ENCODE data around the gene TPSAB1. TPM values are rescaled to one million over a fixed set of nuclear protein-coding genes. Genes with fewer than 3 reads are reported as not detected.

Gene TPSAB1
- total RNA-seq, 4 donors from 2014 or later, result 3.9 to 96.2 (median 14.2) TPM

DNA sequence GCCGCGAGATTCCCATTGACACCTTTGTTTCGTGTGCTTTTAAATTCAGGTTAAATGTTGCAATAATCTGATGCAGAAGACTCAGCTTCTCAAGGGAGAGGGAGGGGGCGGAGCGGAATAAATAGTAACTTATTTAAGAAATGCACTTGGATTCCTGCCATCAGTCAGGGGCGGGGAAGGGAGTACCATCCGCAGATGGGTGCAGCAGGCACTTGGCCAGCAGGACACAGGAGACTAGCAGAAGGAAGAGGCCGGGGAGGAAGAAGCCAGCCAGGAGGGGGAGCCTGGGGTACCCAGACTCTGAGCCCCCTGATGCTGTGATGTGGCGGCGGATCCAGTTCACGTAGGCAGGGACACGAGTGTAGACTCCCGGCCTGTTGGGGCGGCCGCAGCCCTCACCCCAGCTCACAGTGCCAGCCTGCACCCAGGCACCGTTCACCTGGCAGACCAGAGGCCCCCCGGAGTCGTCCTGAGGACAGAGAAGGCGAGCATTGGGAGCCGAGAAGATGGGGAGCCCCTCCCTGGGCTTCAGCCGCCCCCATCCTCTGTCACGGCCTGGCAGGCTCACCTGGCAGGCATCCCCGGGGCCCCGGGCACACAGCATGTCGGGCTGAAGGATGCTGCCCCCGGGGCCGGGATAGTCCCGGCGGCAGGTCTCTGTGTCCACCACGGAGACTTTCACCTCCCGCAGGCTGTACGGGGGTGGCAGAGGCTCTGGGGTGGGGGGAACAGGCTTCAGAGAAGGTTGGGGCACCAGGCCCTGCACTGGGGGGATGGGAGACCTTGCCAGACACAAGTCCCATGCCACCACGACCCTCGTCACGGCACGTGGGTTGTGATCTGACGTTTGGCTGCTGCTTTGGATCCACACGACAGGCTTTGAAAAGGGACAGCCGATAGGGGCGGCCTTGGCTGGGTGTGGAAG, 18.6 kb upstream of the TPSAB1 start:
- no peaks in the 10 kb centered on the region for H3K36me3 ChIP-seq
- no peaks in the 10 kb centered on the region for H3K9me3 ChIP-seq
- H3K4me1 ChIP-seq, result no peaks in the 10 kb centered on the region
- DNase-seq, result no peak
- no peaks in the 10 kb centered on the region for H3K27me3 ChIP-seq
- no peak overlapping the region for H3K4me3 ChIP-seq
- intact Hi-C loops (cut with DNase I; ENCODE audit: low total_unique reads), result no loop called here
- no peak overlapping the region for H3K27ac ChIP-seq
- TF ChIP-seq, protein P1, sequence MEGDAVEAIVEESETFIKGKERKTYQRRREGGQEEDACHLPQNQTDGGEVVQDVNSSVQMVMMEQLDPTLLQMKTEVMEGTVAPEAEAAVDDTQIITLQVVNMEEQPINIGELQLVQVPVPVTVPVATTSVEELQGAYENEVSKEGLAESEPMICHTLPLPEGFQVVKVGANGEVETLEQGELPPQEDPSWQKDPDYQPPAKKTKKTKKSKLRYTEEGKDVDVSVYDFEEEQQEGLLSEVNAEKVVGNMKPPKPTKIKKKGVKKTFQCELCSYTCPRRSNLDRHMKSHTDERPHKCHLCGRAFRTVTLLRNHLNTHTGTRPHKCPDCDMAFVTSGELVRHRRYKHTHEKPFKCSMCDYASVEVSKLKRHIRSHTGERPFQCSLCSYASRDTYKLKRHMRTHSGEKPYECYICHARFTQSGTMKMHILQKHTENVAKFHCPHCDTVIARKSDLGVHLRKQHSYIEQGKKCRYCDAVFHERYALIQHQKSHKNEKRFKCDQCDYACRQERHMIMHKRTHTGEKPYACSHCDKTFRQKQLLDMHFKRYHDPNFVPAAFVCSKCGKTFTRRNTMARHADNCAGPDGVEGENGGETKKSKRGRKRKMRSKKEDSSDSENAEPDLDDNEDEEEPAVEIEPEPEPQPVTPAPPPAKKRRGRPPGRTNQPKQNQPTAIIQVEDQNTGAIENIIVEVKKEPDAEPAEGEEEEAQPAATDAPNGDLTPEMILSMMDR (IDR thresholded peaks at IDR 0.05), result no peak
- TF ChIP-seq POLR2A (IDR thresholded peaks at IDR 0.05), result no peak

DNA sequence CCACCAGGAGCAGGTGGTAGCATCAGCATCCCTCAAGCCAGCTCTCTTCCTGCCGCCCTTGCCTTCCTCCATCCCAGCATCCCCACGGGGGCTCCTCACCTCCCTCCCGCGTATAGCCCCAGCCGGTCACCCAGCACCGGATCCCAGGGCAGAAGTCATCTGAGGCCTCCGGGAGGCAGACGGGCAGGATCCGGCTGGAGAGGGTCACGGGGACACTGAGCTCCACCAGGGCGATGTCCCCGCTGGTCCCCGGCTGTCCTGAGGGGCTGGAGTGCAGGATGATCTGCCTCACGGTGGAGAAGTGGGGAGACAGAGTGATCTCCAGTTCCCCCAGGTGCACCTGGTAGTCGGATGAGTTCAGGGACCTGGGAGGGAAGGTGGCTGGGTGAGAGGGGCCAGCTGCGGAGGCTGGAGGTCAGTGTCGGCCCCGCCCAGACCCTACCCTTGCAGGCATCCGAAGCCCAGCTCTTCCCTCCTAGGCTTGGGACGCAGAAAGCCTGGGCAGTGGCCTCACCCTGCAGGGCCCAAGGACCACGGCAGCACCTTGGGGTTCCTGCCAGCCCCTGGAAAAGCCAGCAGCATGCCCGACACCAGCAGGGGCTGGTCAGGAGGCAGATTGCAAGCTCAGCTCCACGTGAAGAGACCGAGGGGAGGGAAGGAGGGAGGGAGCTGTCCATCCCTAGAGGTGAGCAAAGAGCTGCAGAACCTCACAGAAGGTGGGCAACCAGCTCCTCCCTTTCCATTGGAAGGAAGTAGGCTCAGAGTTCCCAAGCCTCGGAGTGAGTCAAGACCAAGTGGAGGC, 17.8 kb upstream of the TPSAB1 start:
- H3K4me3 ChIP-seq, result no peak overlapping the region
- H3K27me3 ChIP-seq, result no peaks in the 10 kb centered on the region
- no peak for DNase-seq
- no peaks in the 10 kb centered on the region for H3K9me3 ChIP-seq
- no peak overlapping the region for H3K27ac ChIP-seq
- no peaks in the 10 kb centered on the region for H3K4me1 ChIP-seq
- TF ChIP-seq, protein P1 (IDR thresholded peaks at IDR 0.05), result no peak
- TF ChIP-seq POLR2A (IDR thresholded peaks at IDR 0.05), result no peak
- no peaks in the 10 kb centered on the region for H3K36me3 ChIP-seq
- intact Hi-C loops (cut with DNase I; ENCODE audit: low total_unique reads), result no loop called here

DNA sequence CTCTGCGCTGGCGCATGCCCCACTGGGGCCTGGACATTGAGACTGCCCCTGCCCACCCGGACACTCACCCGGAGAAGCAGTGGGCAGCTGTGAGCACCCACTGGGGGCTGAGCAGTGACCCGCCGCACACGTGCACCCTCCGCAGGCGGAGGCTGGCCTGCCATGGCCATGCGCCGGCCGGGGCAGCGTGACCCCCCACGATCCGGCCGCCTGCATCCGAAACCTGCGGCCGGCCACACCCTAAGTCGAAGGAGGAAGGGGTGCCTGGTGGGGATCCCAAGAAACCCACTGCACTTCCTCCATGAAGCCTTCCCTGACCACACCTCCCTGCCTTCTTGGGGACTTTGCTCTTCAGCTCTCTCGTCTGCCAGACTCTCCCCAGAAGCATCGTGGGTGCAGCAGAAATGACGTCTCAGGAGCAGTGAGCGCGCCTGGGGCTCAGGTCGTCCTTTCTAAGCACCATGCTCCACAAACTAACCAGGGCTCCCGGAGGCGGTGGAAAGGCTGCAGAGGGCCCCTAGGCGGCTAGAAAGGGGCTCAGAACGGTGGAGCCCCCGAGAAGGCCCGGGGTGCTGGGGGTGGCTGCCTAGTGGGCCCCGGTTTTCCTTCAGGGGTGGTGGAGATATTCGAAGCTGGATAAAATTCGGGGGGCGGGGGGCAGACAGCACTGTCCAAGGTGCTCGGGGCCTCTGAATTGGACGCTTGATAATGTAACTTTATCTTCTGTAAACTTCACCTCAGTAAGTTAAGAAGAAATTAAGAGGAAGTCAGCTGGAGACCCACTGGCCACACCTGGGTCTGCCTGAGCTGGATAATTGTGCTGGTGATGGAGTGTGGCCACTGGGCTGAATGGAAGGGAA, 16.9 kb upstream of the TPSAB1 start:
- H3K27ac ChIP-seq, result no peak overlapping the region
- DNase-seq, result no peak
- intact Hi-C loops (cut with DNase I; ENCODE audit: low total_unique reads), result no loop called here
- no peak overlapping the region for H3K4me3 ChIP-seq
- H3K36me3 ChIP-seq, result no peaks in the 10 kb centered on the region
- TF ChIP-seq, protein P1 (IDR thresholded peaks at IDR 0.05), result no peak
- no peak for TF ChIP-seq POLR2A (IDR thresholded peaks at IDR 0.05)
- H3K27me3 ChIP-seq, result no peaks in the 10 kb centered on the region
- H3K4me1 ChIP-seq, result no peaks in the 10 kb centered on the region
- H3K9me3 ChIP-seq, result no peaks in the 10 kb centered on the region

DNA sequence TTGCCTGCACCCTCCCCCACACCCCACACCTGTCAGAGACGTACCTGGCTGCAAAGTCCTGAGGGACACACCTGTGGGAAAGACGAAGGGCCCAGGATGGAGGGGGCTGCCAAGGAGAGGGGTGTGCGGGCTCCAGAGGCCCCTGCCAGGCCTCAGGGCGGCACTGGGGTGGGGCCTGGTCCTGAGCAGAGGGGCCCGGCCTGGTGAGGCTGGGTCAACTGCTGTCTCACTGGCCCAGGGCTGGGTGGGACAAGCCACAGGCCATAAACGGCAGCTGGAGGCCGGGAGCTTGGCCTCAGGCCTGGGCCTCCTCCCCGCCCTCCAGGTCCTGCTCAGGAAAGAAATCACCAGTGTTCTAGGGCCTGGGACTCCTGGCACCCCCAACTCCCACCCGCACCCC, 15.9 kb upstream of the TPSAB1 start:
- DNase-seq, result no peak
- TF ChIP-seq POLR2A (IDR thresholded peaks at IDR 0.05), result no peak
- TF ChIP-seq, protein P1 (IDR thresholded peaks at IDR 0.05), result no peak

More for the DNA sequence above, 15.9 kb upstream of the TPSAB1 start:
- intact Hi-C loops (cut with DNase I; ENCODE audit: low total_unique reads), result no loop called here
- no peaks in the 10 kb centered on the region for H3K4me1 ChIP-seq
- no peak overlapping the region for H3K27ac ChIP-seq
- H3K9me3 ChIP-seq, result no peaks in the 10 kb centered on the region
- no peak overlapping the region for H3K4me3 ChIP-seq
- no peaks in the 10 kb centered on the region for H3K36me3 ChIP-seq
- H3K27me3 ChIP-seq, result no peaks in the 10 kb centered on the region

All from uterus (tissue), 4 donors.